Progenitor cell of endocrine pancreas (in vitro differentiated cells): ENCODE measurements around the gene NSMCE1. TPM values are rescaled to one million over a fixed set of nuclear protein-coding genes. Genes with fewer than 3 reads are reported as not detected.
A peak's percentile ranks its signal among the peaks of the same experiment; 100 is the strongest.

ENCODE experiments used
- DNase-seq: peaks from one replicate; pipeline ENCODE4 v3.0.0; 2021; ENCODE audit warnings: low spot score; ENCODE audit not compliant: unreplicated experiment
- H3K27ac Mint-ChIP-seq: 2 replicates; pipeline ENCODE4 v1.8.0; 2021; ENCODE audit warnings: mild to moderate bottlenecking, moderate library complexity, mixed read lengths
- H3K27me3 Mint-ChIP-seq: 2 replicates; pipeline ENCODE4 v1.8.0; 2021; ENCODE audit warnings: mixed read lengths
- H3K36me3 Mint-ChIP-seq: 2 replicates; pipeline ENCODE4 v1.8.0; 2022; ENCODE audit warnings: mixed read lengths; ENCODE audit not compliant: insufficient read depth
- H3K4me1 Mint-ChIP-seq: 2 replicates; pipeline ENCODE4 v1.8.0; 2021; ENCODE audit warnings: low read depth, mixed read lengths
- H3K4me3 Mint-ChIP-seq: 2 replicates; pipeline ENCODE4 v1.8.0; 2021; ENCODE audit warnings: low read depth, mild to moderate bottlenecking, moderate library complexity, mixed read lengths
- H3K9me3 Mint-ChIP-seq: 2 replicates; pipeline ENCODE4 v1.8.0; 2021; ENCODE audit warnings: low read depth, mixed read lengths
- CTCF ChIP-seq: fragments of 200-600 bp; sonication (generic); IDR thresholded peaks from one replicate; pipeline ENCODE4 v1.5.0; 2021; ENCODE audit warnings: antibody characterized with exemption, mild to moderate bottlenecking; ENCODE audit not compliant: unreplicated experiment
- total RNA-seq: library from RNA; stranded (reverse); gene quantifications from 2 replicates; pipeline ENCODE4 v1.2.1, GENCODE V29; 2021

Gene NSMCE1
- total RNA-seq, 1 donor from 2014 or later, result 26.2 TPM

- DNase-seq, result no peak
- Mint-ChIP-seq H3K36me3 (peaks cover 3% of the 10 kb centered on the region), H3K9me3 (no peaks in the 10 kb centered on the region), H3K4me1 (peaks cover 1% of the 10 kb centered on the region), H3K27ac (no peak overlapping the region), H3K4me3 (no peak overlapping the region), H3K27me3 (no peaks in the 10 kb centered on the region)
- TF ChIP-seq CTCF, result no peak
These were observed 47.6 kb downstream of the NSMCE1 start for GRCh38 chr16:27220991-27221390.

- no peaks in the 10 kb centered on the region for H3K9me3 Mint-ChIP-seq
- H3K4me3 Mint-ChIP-seq, result no peak overlapping the region
- H3K4me1 Mint-ChIP-seq, result no peaks in the 10 kb centered on the region
- DNase-seq, result no peak
- no peak for TF ChIP-seq CTCF
- no peak overlapping the region for H3K27ac Mint-ChIP-seq
- H3K27me3 Mint-ChIP-seq, result no peaks in the 10 kb centered on the region
- peaks cover 3% of the 10 kb centered on the region for H3K36me3 Mint-ChIP-seq
These were observed 48.0 kb downstream of the NSMCE1 start for GRCh38 chr16:27220527-27220926.

GRCh38 chr16:27220120-27220519 lies 48.5 kb downstream of the NSMCE1 start:
- DNase-seq, result no peak
- Mint-ChIP-seq H3K9me3 (no peaks in the 10 kb centered on the region), H3K4me1 (no peaks in the 10 kb centered on the region), H3K36me3 (peaks cover 6% of the 10 kb centered on the region), H3K4me3 (no peak overlapping the region), H3K27me3 (no peaks in the 10 kb centered on the region), H3K27ac (no peak overlapping the region)
- TF ChIP-seq CTCF, result no peak

GRCh38 chr16:27219161-27219560 lies 49.4 kb downstream of the NSMCE1 start:
- Mint-ChIP-seq H3K27ac (no peak overlapping the region), H3K27me3 (no peaks in the 10 kb centered on the region), H3K36me3 (peaks cover 6% of the 10 kb centered on the region), H3K4me1 (no peaks in the 10 kb centered on the region), H3K4me3 (no peak overlapping the region), H3K9me3 (no peaks in the 10 kb centered on the region)
- no peak for DNase-seq
- no peak for TF ChIP-seq CTCF

- DNase-seq, result no peak
- Mint-ChIP-seq H3K4me1 (no peaks in the 10 kb centered on the region), H3K36me3 (peaks cover 4% of the 10 kb centered on the region), H3K9me3 (no peaks in the 10 kb centered on the region), H3K27me3 (no peaks in the 10 kb centered on the region), H3K4me3 (no peak overlapping the region), H3K27ac (no peak overlapping the region)
- no peak for TF ChIP-seq CTCF
These were observed 49.8 kb downstream of the NSMCE1 start for GRCh38 chr16:27218756-27219155.

- TF ChIP-seq CTCF, result no peak
- Mint-ChIP-seq H3K9me3 (no peaks in the 10 kb centered on the region), H3K36me3 (peaks cover 4% of the 10 kb centered on the region), H3K27ac (peak overlapping the region; percentile 30), H3K4me1 (no peaks in the 10 kb centered on the region), H3K4me3 (no peak overlapping the region), H3K27me3 (no peaks in the 10 kb centered on the region)
- no peak for DNase-seq
These were observed 51.3 kb downstream of the NSMCE1 start for GRCh38 chr16:27217256-27217655.
